CD4-positive, alpha-beta T cell (primary cell): ENCODE data around the gene IQCE. TPM values are rescaled to one million over a fixed set of nuclear protein-coding genes. Genes with fewer than 3 reads are reported as not detected.
A peak's percentile ranks its signal among the peaks of the same experiment; 100 is the strongest.

ENCODE experiments used
- ATAC-seq: fragments of 200-7000 bp; cut with Tn5 transposase; one replicate; pipeline ENCODE4 v1.10.0; 2022; ENCODE audit warnings: mild to moderate bottlenecking; ENCODE audit not compliant: poor library complexity
- CTCF ChIA-PET: fragments of 350-600 bp; sonication (Branson Sonifier 250); formaldehyde crosslinking; loops from one replicate; lab custom pipeline; 2021; ENCODE audit warnings: antibody characterized with exemption, inconsistent platforms; lab: Charles Lee
- POLR2A ChIA-PET: fragments of 350-600 bp; sonication (Branson Sonifier 250); formaldehyde crosslinking; loops from one replicate; lab custom pipeline; 2021; ENCODE audit warnings: antibody characterized with exemption, inconsistent platforms; lab: Charles Lee
- DNase-seq, 14 experiments: peaks; one replicate each; pipeline ENCODE4 v3.0.0-alpha.2; 2013 to 2020; ENCODE audit warnings: mixed read lengths in 2 of 14
- H3K27ac ChIP-seq, 2 donors: one replicate each; pipeline versions ENCODE4 v1.5.1 to v1.7.0; 2013; ENCODE audit warnings: low read length in 2 of 2, low read depth in 1 of 2, mild to moderate bottlenecking in 1 of 2
- H3K27me3 ChIP-seq, 2 experiments: 1 replicate in 1 of 2; 2 replicates in 1 of 2; pipeline versions ENCODE4 v1.6.1 to v1.7.0; 2013; ENCODE audit warnings: low read length in 2 of 2, control low read depth in 1 of 2, mild to moderate bottlenecking in 1 of 2, moderate library complexity in 1 of 2; ENCODE audit not compliant: insufficient read depth in 2 of 2, control insufficient read depth in 1 of 2
- H3K36me3 ChIP-seq: one replicate; pipeline ENCODE4 v1.6.1; 2013; ENCODE audit warnings: low read length, control low read depth; ENCODE audit not compliant: insufficient read depth
- H3K4me1 ChIP-seq: one replicate; pipeline ENCODE4 v1.6.1; 2013; ENCODE audit warnings: low read length, control low read depth; ENCODE audit not compliant: insufficient read depth
- H3K4me3 ChIP-seq: one replicate; pipeline ENCODE4 v1.5.1; 2013; ENCODE audit warnings: mild to moderate bottlenecking, low read length, moderate library complexity
- H3K9me3 ChIP-seq, 2 experiments: 1 replicate in 1 of 2; 2 replicates in 1 of 2; pipeline versions ENCODE4 v1.6.1 to v1.7.0; 2013; ENCODE audit warnings: low read length in 2 of 2, mild to moderate bottlenecking in 2 of 2, control low read depth in 1 of 2, moderate library complexity in 1 of 2; ENCODE audit not compliant: control insufficient read depth in 1 of 2, insufficient read depth in 1 of 2
- H3K27ac Mint-ChIP-seq: one replicate; pipeline ENCODE4 v1.8.0; 2020; ENCODE audit warnings: mixed read lengths
- H3K27me3 Mint-ChIP-seq: one replicate; pipeline ENCODE4 v1.8.0; 2021; ENCODE audit warnings: mixed read lengths
- H3K36me3 Mint-ChIP-seq: one replicate; pipeline ENCODE4 v1.8.0; 2021; ENCODE audit warnings: low read depth, mixed read lengths
- H3K4me1 Mint-ChIP-seq: one replicate; pipeline ENCODE4 v1.8.0; 2021; ENCODE audit warnings: low read depth, mixed read lengths
- H3K4me3 Mint-ChIP-seq: one replicate; pipeline ENCODE4 v1.8.0; 2020; ENCODE audit warnings: mild to moderate bottlenecking, mixed read lengths
- H3K9me3 Mint-ChIP-seq: one replicate; pipeline ENCODE4 v1.8.0; 2020; ENCODE audit warnings: mixed read lengths
- CTCF ChIP-seq: fragments of 200-600 bp; IDR thresholded peaks from one replicate; pipeline ENCODE4 v1.8.0; 2022; ENCODE audit warnings: antibody characterized with exemption, mild to moderate bottlenecking
- intact Hi-C, 2 experiments: fragments of 100-400 bp; cut with DNase I in 1 of 2; cut with micrococcal nuclease in 1 of 2; formaldehyde crosslinking; loops; one replicate each; pipeline versions ENCODE4 v1.15.1 to v1.9.0; 2023 to 2025; cut with DNase I, micrococcal nuclease
- total RNA-seq, 174 experiments: library from RNA in 2 of 174; stranded (reverse) in 2 of 174; gene quantifications; one replicate each; pipeline ENCODE4 v1.2.3 and lab custom pipeline; 2021 to 2026

IQCE gene
- total RNA-seq, 2 experiments from 2014 or later: 4.3 to 5.6 TPM

- Mint-ChIP-seq H3K27me3 (no peaks in the 10 kb centered on the region), H3K36me3 (no peaks in the 10 kb centered on the region), H3K9me3 (no peaks in the 10 kb centered on the region), H3K4me3 (no peak overlapping the region), H3K4me1 (peaks cover 49% of the 10 kb centered on the region), H3K27ac (no peak overlapping the region)
- Histone ChIP-seq H3K4me3 (no peak overlapping the region), H3K27ac (no peak overlapping the region), H3K9me3 (no peaks in the 10 kb centered on the region), H3K27me3 (no peaks in the 10 kb centered on the region), H3K36me3 (no peaks in the 10 kb centered on the region), H3K4me1 (peaks cover 68% of the 10 kb centered on the region)
- no peak for ATAC-seq
- ChIA-PET CTCF (no interaction called here), POLR2A (no interaction called here)
- no peak for DNase-seq
- intact Hi-C loops: no loop called here
- no peak for TF ChIP-seq CTCF
Observed at GRCh38 chr7:2514473-2515423, 44.0 kb upstream of the IQCE start.

GRCh38 chr7:2515424-2516193 is 43.2 kb upstream of the IQCE start:
- Mint-ChIP-seq H3K27ac (peak overlapping the region; percentile 12), H3K4me3 (no peak overlapping the region), H3K4me1 (peaks cover 44% of the 10 kb centered on the region), H3K9me3 (no peaks in the 10 kb centered on the region), H3K27me3 (no peaks in the 10 kb centered on the region), H3K36me3 (peaks cover 6% of the 10 kb centered on the region)
- intact Hi-C loops: no loop called here
- DNase-seq: no peak
- POLR2A ChIA-PET: no interaction called here
- peaks cover 59% of the 10 kb centered on the region for H3K4me1 ChIP-seq
- no peak overlapping the region for H3K4me3 ChIP-seq
- H3K27ac ChIP-seq: no peak overlapping the region
- H3K9me3 ChIP-seq: no peaks in the 10 kb centered on the region
- no peak for ATAC-seq
- CTCF ChIA-PET: no interaction called here
- H3K27me3 ChIP-seq: no peaks in the 10 kb centered on the region
- TF ChIP-seq CTCF: no peak
- H3K36me3 ChIP-seq: no peaks in the 10 kb centered on the region

- POLR2A ChIA-PET: interaction anchor here (1.8 kb wide), 2 partner anchors 7 to 13 kb away, joined by 5 to 6 read pairs; no protein-coding TSS in a partner anchor
- H3K4me3 Mint-ChIP-seq: peak overlapping the region; percentile 20
Observed at GRCh38 chr7:2516194-2516555, 42.6 kb upstream of the IQCE start.

More at GRCh38 chr7:2516194-2516555, 42.6 kb upstream of the IQCE start:
- Histone ChIP-seq H3K9me3 (no peaks in the 10 kb centered on the region), H3K4me3 (no peak overlapping the region), H3K27ac (no peak overlapping the region), H3K36me3 (no peaks in the 10 kb centered on the region), H3K4me1 (peaks cover 54% of the 10 kb centered on the region), H3K27me3 (no peaks in the 10 kb centered on the region)
- Mint-ChIP-seq H3K4me1 (peaks cover 41% of the 10 kb centered on the region), H3K36me3 (peaks cover 9% of the 10 kb centered on the region), H3K9me3 (no peaks in the 10 kb centered on the region), H3K27ac (peak overlapping the region; percentile 12), H3K27me3 (no peaks in the 10 kb centered on the region)
- no peak for TF ChIP-seq CTCF
- CTCF ChIA-PET: no interaction called here
- DNase-seq (no peak), ATAC-seq (no peak)
- intact Hi-C loops: no loop called here
